HG02885 (cell line): ENCODE data around the gene CCND1.
A peak's percentile ranks its signal among the peaks of the same experiment; 100 is the strongest.

ENCODE experiments used
- ATAC-seq: cut with Tn5 transposase; IDR thresholded peaks from one replicate; pipeline ENCODE4 v1.9.1; 2021; ENCODE audit warnings: mild to moderate bottlenecking; ENCODE audit not compliant: unreplicated experiment, poor library complexity

CCND1 gene

DNA sequence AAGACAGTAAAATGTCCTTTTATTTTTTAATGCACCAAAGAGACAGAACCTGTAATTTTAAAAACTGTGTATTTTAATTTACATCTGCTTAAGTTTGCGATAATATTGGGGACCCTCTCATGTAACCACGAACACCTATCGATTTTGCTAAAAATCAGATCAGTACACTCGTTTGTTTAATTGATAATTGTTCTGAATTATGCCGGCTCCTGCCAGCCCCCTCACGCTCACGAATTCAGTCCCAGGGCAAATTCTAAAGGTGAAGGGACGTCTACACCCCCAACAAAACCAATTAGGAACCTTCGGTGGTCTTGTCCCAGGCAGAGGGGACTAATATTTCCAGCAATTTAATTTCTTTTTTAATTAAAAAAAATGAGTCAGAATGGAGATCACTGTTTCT lies 1.1 kb upstream of the CCND1 start:
- no peak for ATAC-seq

DNA sequence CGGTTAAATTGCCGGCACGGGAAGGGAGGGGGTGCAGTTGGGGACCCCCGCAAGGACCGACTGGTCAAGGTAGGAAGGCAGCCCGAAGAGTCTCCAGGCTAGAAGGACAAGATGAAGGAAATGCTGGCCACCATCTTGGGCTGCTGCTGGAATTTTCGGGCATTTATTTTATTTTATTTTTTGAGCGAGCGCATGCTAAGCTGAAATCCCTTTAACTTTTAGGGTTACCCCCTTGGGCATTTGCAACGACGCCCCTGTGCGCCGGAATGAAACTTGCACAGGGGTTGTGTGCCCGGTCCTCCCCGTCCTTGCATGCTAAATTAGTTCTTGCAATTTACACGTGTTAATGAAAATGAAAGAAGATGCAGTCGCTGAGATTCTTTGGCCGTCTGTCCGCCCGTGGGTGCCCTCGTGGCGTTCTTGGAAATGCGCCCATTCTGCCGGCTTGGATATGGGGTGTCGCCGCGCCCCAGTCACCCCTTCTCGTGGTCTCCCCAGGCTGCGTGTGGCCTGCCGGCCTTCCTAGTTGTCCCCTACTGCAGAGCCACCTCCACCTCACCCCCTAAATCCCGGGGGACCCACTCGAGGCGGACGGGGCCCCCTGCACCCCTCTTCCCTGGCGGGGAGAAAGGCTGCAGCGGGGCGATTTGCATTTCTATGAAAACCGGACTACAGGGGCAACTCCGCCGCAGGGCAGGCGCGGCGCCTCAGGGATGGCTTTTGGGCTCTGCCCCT lies 529 bp upstream of the CCND1 start:
- ATAC-seq: no peak

DNA sequence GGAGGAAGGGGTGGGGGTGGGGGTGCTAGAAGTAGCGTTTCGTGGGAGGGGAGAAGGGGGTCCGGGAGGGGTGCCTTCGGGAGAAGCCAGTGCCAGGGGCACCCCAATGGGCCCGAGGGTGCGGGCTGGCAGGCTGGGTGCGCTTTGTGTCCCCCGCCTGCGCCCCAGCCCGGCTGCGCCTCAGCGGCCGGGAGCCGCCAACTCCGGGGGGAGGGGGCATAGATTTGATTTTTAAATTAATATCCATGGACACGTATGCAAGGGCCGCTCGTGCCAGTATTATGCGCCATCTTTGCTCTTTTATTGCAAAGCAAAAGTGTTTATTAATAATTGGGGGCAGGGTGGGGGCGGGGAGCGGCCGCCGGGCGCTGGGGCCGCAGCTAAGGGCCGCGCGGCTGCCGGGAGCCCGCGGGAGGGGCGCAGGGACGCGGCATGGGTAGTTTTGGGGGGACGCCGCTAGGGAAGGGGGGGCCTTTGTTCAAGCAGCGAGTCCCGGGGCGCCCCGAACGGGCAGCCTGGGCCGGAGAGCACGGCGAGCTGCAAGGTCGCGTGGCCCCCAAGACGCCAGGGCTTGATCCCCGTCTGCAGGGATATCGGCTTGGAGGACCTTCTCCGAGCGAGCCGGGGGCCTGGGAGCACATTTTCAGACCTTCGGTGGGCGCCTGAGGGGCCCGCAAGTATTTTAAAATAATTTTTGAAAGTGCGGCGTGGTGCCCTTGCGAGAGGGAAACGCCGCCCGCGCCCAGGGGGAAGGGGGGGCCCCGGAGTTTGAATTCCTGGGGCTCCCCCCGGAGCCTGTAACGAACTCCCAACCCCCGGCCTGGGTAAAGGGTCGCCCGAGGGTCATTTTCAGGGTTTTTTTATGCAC lies 959 bp downstream of the CCND1 start:
- ATAC-seq: no peak

DNA sequence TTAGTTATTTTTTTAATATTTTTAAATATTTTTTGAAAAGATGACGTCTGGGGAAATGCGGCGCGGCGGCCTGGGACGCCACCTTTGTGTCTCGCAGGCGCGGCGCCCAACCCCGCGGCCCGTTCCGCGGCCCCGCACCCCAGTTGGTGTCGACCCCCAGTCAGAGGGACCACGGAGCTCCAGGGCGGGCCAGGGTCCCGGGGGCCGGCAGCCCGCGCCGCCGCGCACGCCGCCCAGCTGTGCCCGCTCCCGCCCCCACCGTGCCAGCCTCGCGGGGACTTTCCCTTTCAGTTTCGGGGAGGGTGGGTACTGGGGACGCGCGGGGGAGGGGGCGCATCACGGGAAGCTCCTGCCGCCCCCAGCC lies 1.6 kb downstream of the CCND1 start:
- ATAC-seq: no peak

DNA sequence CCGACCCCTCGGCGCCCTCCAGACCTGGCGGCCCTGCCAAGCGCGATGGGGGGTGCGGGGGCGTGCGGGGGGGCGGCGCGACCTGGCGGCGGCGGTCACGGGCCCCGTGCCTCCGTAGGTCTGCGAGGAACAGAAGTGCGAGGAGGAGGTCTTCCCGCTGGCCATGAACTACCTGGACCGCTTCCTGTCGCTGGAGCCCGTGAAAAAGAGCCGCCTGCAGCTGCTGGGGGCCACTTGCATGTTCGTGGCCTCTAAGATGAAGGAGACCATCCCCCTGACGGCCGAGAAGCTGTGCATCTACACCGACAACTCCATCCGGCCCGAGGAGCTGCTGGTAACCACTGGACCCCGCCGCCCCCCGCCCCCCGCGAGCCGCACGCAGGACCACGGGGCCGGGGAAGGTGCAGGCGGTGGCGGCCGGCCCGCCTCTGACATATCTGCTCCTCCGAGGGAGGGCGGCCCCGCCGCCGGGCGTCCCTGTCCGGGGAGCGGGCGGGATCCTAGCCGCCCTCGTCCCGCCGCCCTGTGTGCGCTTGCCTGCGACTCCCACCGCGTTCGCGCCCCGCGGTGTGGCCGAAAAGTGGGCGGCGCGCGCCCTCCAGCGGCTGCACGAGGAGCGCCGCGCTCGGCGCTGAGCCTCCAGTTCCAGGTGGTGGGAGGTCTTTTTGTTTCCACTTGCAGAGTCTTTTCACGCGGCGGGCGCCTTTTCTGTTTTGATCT lies 2.1 kb downstream of the CCND1 start:
- peak; percentile 67 for ATAC-seq

DNA sequence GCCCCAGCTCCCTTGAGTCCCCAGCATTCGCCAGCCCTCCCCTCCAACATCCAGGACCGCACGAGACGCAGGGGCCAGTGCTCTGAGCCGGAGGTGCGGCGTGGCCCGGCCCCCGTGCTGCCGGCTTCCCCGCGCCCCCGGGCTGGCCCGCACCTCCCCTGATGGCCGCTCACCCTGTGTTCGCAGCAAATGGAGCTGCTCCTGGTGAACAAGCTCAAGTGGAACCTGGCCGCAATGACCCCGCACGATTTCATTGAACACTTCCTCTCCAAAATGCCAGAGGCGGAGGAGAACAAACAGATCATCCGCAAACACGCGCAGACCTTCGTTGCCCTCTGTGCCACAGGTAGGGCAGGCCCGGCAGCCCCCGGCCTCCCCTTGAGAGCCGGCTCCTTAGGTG lies 2.7 kb downstream of the CCND1 start:
- no peak for ATAC-seq

DNA sequence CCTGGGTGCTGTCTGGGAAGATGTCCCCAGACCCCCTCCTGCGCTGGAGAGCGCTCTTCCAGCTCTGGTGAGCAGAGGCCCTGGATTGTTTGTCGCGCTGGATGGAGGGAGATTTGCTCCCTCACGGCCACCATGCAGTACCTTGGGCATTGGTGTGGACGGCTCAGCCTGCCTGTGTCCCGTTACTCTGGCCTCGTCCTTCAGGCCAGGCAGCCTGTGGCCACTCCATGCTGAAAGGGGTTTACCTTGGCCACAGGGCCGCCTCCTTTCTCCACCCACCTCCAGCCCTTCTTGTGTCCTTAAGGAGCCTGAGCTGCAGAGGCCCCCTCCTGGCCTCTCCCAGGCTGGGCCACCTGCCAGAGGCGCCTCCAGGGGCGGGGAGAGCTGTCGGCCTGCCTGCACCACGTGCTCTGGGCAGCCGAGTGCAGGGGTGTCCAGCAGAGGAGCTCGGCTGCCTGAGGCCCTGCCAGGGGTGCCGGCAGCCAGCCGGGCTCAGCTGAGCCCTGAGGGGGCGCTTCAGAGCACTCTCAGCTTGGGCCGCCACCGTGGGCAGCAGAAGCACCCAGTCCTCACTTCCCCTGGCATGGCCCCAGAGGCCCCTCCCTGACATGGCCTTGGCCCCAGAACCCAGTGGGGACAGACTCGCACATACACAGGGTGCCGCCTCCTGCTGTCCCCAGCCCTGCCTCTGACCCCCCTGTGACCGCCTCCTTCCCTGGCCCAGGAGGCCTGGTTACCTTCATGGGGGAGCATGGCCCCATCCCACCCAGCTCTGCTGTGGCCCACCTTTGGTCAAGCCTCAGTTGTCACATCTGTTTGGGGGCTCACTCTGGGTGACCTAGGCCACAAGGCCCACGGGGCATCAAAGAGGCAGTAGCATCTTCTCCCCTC lies 3.4 kb downstream of the CCND1 start:
- ATAC-seq: no peak

DNA sequence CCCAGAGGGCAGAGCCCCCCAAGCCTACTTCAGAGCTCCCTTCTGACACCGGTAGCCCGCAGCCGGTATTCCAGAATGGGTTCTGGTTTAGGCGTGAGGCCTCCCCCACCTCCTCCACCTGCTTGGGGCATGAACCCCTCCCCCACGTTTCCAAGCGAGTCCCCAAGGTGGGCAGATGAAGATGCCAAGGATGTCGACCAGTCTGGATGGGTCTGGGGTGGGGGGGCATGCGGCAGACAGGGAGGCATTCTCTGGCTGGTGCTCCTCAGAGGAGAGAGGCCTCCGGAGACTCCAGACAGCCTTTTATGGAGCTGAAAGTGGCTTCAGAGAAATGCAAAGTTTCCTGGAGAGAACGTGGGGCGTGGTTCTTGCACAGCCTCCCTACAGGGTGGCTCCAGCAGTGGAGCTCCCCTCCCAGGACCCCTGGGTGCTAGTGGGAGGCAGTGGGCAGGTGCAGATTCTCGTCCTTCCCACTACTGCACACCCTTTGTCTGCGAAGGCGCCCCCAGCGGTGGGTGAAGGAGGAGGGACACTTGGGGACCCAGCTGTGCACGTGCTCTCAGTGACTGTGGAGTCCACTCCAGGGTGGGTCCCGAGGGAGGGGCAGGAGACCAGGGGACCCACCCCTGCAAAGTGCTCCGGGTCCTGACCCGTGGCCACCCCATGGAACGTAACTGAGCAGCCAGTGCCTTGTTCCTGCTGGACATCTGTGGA lies 4.2 kb downstream of the CCND1 start:
- no peak for ATAC-seq

DNA sequence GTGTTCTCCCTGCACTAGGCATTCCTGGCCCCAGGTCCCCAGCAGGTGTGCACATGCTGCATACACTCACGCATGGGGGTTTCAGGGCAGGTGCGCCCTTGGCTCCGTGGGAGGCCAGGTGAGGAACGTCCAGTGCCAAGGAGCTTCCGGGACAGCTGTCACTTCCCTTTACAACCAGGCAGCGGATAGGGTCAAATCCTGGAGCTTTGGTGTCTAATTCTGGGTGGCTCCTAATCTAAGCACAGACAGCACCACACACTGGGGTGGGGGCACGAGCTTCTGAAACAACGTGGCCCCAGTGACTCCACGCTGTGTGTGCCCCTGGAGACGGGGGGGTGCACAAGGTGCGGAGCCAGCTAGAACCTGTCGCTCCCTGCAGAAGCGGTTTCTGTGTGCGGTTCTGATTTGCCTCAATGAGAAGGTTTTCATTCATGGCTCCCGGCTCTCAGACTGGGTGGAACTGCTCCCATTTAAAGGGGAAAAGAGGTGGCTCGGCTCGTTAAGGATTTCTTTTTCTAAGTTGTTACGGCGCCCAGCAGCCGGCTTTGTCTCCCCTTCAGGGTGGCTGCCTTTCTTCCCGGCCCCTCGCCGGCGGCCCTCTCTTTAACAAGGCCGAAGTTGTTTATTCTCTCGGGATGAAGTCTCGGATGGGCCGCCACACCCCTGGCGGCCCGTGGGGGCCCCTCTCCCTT lies 5.0 kb downstream of the CCND1 start:
- no peak for ATAC-seq

DNA sequence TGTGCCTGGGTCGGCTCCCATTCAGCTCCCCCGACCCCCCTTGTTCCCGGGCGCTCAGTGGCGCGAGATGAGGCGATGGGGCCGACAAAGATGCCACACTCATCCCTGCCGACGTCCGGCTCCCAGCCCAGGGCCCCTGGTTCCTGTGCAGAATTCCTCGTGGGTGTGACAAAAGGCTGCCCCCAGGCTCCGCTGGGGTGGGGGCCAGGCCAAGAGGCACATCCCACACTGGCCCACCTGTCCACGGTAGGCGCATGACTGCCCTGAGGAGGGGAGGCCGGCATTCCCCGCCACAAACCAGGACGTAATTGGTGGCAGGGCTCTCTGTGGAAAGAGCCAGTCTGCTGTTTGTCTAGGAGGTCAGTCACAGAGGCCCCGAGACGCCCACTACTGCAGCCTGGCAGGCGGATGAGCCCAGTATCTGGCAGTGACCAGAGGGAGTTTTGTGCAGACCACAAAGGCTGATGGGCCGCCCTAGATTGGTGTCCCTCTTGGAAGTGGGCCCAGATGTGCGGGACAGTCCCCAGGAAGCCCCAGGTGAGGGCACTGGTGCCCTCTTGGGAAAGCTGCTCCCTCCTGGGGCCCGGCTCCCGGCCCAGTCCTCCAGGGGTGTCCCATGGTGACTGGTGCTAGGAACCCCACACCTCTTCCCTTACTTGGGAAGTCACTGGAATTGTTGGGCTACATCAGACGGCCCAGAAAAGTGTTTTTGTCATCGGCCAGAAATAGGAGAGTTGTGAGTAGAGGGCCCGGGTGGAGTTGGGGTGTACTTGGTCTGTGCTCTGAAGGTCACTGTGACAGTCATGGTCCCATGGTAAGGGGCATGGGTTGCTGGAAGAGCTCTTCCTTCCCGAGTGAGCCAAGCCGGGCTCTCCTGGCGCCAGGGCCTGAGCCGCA lies 5.8 kb downstream of the CCND1 start:
- ATAC-seq: no peak

DNA sequence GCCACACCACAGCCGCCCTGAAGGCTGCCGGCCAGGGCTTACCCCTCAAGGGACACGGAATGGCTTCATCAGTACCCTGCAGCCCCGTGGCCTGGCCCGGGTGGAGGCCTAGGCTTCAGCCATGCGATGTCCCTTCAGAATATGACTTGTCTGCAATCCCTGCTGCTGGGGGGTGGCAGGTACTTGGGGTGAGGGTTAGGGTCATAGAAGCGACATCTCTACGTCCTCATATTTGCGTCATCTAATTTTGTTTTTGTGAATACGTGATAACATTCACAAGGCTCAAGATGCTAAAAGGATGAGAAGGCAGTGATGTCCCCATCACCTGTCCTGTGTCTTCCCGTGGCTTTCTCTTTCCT lies 6.4 kb downstream of the CCND1 start:
- ATAC-seq: no peak

DNA sequence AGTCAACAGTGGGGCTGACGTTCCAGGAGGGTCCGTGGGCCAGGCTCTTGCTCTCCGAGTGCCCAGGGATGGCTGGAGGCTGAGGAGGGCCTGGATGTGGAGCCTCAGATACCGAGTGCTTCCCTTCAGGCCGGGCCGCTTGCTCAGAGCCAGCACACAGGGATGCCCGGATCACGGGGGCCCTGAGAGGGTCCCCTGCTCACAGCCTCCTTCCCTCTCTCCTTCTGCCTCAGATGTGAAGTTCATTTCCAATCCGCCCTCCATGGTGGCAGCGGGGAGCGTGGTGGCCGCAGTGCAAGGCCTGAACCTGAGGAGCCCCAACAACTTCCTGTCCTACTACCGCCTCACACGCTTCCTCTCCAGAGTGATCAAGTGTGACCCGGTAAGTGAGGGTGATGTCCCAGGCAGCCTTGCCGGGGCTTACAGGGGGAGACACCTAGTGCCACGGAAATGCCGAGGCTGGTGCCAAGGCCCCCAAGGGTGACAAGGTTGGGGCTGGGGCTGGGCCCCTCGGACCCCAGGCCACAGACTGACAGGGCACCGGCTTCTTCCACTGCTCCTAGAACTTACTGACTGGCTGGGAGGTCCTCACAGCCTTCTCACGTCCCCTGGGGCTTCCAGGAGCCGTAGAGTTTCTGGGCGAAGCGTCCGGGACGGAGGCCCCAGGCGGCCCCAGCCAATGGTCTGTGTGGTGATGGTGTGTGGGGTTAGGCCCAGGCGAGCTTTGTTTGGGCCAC lies 7.0 kb downstream of the CCND1 start:
- no peak for ATAC-seq

DNA sequence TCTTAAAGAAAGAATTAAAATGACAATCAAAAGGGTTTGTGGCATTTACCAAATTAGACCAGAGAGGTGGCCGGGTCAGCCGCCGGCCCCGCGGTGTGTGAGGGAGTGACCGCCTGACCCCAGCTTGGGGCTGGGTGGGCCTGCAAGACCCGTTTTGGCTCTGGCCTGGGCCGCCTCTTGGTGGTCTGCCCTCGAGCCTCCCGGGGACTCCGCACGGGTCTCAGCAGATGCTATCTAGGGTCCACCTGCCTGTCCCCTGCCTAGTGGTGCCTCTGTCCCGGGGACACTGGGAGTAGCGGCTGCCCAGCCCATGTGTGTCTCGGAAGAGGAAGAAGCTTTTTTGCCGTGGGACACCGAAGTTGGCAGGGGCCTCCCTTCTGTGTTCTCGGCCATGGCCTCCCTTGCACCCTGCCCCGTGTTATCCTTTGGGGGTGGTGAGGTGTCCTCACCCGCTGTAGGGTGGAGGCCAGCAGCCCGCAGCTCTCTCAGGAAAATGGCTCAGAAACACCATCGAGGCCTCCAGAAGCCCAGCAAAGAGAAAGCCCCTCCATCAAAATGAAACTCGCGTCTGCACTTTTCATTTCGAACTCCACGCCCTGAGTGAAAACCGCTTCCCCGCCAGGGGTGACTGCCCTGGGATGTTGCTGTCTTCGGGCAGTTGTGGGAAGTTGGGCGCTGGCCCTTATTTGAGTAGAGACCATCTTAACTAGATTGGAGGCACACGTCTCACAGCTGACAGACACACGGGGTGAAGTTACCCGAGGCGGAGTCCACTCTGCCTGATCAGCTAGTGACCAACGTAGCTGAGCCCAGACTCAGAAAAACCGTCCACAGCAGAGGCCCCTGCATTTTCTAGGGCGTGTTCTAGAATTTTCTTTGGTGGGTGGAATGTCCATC lies 8.0 kb downstream of the CCND1 start:
- no peak for ATAC-seq

DNA sequence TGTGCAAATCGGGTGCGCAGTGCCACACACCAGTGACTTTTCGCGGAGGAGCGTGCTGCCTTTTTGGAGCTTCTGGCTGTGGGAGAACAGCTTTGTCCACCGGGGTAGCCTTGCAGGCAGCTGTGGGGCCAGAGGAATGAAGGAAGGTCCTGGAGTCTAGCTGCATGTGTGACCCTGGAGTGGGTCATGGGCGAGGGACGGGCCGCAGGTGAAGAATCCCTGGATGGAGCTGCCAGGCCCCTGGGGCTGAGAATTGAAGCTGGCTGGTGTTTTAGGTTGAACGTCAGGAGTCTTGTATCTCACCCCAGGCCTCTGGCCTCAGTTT lies 8.6 kb downstream of the CCND1 start:
- ATAC-seq: no peak

DNA sequence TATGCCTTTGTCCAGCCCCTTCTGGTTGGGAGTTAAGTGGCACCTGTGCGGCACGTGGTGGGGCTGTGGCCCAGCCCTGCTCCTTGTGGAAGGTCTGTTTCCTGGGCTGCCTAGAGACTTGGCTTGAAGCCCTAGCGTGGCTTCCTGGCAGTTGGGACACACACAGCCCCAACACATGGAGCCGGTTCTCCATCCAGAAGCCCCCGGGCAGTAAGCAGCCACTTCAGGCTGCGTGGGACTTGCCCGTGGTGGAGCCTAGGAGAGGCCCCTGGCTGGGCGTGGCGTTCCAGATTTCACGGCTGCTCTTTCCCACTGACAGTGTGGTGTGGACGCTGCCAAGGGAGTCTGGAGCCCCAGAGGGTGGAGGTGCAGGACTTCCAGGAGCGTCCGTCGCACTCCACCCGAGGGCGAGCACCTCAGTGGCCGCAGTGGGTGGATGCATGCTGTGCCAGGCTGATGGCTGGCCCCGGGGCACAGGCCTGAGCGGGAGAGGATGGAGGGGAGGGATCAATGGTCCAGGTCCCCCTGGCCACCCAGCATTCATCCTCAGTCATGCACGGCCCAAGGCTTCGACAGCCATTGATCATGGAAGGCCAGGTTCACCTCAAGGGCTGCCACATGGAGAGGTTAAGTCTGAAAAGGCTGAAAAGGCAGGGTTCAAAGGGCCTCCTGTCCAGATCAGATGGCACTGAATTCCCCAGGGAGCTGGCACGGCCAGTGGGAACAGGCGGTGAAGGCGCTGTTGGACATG lies 9.3 kb downstream of the CCND1 start:
- no peak for ATAC-seq

DNA sequence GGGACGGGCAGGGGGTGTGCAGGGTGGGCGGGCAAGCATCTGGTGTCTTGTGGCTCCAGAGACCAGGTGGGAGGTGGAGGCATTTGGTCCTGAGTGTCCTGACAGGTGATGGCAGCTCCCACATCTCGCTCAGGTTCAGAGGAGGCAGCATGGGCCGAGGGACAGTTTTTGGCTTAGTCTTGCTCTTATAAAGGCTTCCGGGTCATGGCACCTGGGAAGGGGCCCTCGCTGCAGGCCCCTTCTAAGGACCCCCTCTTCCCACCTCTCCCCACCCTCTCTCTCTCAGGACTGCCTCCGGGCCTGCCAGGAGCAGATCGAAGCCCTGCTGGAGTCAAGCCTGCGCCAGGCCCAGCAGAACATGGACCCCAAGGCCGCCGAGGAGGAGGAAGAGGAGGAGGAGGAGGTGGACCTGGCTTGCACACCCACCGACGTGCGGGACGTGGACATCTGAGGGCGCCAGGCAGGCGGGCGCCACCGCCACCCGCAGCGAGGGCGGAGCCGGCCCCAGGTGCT lies 9.9 kb downstream of the CCND1 start:
- ATAC-seq: no peak
